Suprapubic skin (tissue), 4 donors: ENCODE results near the gene MN1.

Experiments used
- CTCF ChIP-seq, 2 donors: fragments of 200-600 bp in 1 of 2; fragments of 450-650 bp in 1 of 2; sonication (generic) in 1 of 2; IDR thresholded peaks; one replicate each; pipeline ENCODE4 v1.5.1; 2016 to 2019; ENCODE audit warnings: antibody characterized with exemption in 2 of 2, mild to moderate bottlenecking in 1 of 2, moderate library complexity in 1 of 2
- POLR2A ChIP-seq, 2 donors: fragments of 450-650 bp; IDR thresholded peaks; one replicate each; pipeline ENCODE4 v1.6.1; 2017; ENCODE audit warnings: antibody characterized with exemption in 2 of 2, mild to moderate bottlenecking in 2 of 2, moderate library complexity in 2 of 2
- POLR2AphosphoS5 ChIP-seq, 3 donors: sonication (generic); formaldehyde crosslinking; IDR thresholded peaks; one replicate each; pipeline ENCODE4 v1.6.1; 2017; ENCODE audit warnings: antibody characterized with exemption in 3 of 3

- no peak for TF ChIP-seq CTCF (IDR thresholded peaks at IDR 0.05)
- TF ChIP-seq POLR2A (IDR thresholded peaks at IDR 0.05): no peak
- no peak for TF ChIP-seq POLR2AphosphoS5 (IDR thresholded peaks at IDR 0.05)
These were observed 56.4 kb downstream of the MN1 start for GRCh38 chr22:27745154-27745553.
